Peyer's patch (tissue), 4 donors: ENCODE results near the gene PPP1R12B.
"Not testable (repeated sequence)": the region's sequence is repeated elsewhere in the genome, so short reads cannot be mapped to it uniquely, and the experiment has no call there.

Source experiments
- CTCF ChIP-seq, 6 experiments: fragments of 450-650 bp in 4 of 6; fragments of 200-600 bp in 2 of 6; sonication (generic) in 1 of 6; IDR thresholded peaks; one replicate each; pipeline ENCODE4 v1.5.1; 2017 to 2019; ENCODE audit warnings: antibody characterized with exemption in 6 of 6, mild to moderate bottlenecking in 3 of 6, moderate library complexity in 1 of 6
- POLR2A ChIP-seq, 2 donors: fragments of 450-650 bp; IDR thresholded peaks; one replicate each; pipeline ENCODE4 v1.5.1; 2017; ENCODE audit warnings: antibody characterized with exemption in 2 of 2, mild to moderate bottlenecking in 2 of 2, moderate library complexity in 2 of 2

- TF ChIP-seq CTCF, POLR2A (IDR thresholded peaks at IDR 0.05): not testable (repeated sequence)
These were observed 169.7 kb downstream of the PPP1R12B start for GRCh38 chr1:202518180-202518579.
